GM19043 (cell line): ENCODE measurements around the gene GTF3C4.
"Not testable (repeated sequence)": the region's sequence is repeated elsewhere in the genome, so short reads cannot be mapped to it uniquely, and the experiment has no call there.

Experiments
- ATAC-seq: cut with Tn5 transposase; IDR thresholded peaks from one replicate; pipeline ENCODE4 v1.9.1; 2021; ENCODE audit warnings: low read depth; ENCODE audit not compliant: unreplicated experiment

GTF3C4 gene

GRCh38 chr9:132698989-132699388 lies 28.7 kb downstream of the GTF3C4 start:
- no peak for ATAC-seq

- ATAC-seq, result no peak
Measured at GRCh38 chr9:132699956-132700355, 29.7 kb downstream of the GTF3C4 start.

GRCh38 chr9:132702254-132702653 lies 32.0 kb downstream of the GTF3C4 start:
- ATAC-seq, result no peak

- no peak for ATAC-seq
Measured at GRCh38 chr9:132703336-132703735, 33.1 kb downstream of the GTF3C4 start.

GRCh38 chr9:132708239-132708638 lies 38.0 kb downstream of the GTF3C4 start:
- no peak for ATAC-seq

GRCh38 chr9:132708769-132709430 lies 38.6 kb downstream of the GTF3C4 start:
- no peak for ATAC-seq

GRCh38 chr9:132710333-132710732 lies 40.1 kb downstream of the GTF3C4 start:
- no peak for ATAC-seq

GRCh38 chr9:132711152-132711551 lies 40.9 kb downstream of the GTF3C4 start:
- not testable (repeated sequence) for ATAC-seq

- no peak for ATAC-seq
Measured at GRCh38 chr9:132711846-132712245, 41.6 kb downstream of the GTF3C4 start.

GRCh38 chr9:132712753-132713152 lies 42.5 kb downstream of the GTF3C4 start:
- ATAC-seq, result no peak

GRCh38 chr9:132716007-132716406 lies 45.7 kb downstream of the GTF3C4 start:
- no peak for ATAC-seq

GRCh38 chr9:132717326-132717945 lies 47.2 kb downstream of the GTF3C4 start:
- ATAC-seq, result no peak

- not testable (repeated sequence) for ATAC-seq
Measured at GRCh38 chr9:132718381-132718928, 48.2 kb downstream of the GTF3C4 start.

- ATAC-seq, result no peak
Measured at GRCh38 chr9:132721661-132722060, 51.4 kb downstream of the GTF3C4 start.

- no peak for ATAC-seq
Measured at GRCh38 chr9:132722564-132723065, 52.4 kb downstream of the GTF3C4 start.

- no peak for ATAC-seq
Measured at GRCh38 chr9:132723809-132724208, 53.5 kb downstream of the GTF3C4 start.

- ATAC-seq, result no peak
Measured at GRCh38 chr9:132725306-132725705, 55.0 kb downstream of the GTF3C4 start.

- ATAC-seq, result no peak
Measured at GRCh38 chr9:132726576-132727130, 56.4 kb downstream of the GTF3C4 start.

GRCh38 chr9:132728071-132728470 lies 57.8 kb downstream of the GTF3C4 start:
- ATAC-seq, result no peak

GRCh38 chr9:132728497-132728896 lies 58.2 kb downstream of the GTF3C4 start:
- no peak for ATAC-seq

- ATAC-seq, result no peak
Measured at GRCh38 chr9:132729235-132729890, 59.1 kb downstream of the GTF3C4 start.
